ENCODE measurements around the gene RHBDD1. TPM values are rescaled to one million over a fixed set of nuclear protein-coding genes. Genes with fewer than 3 reads are reported as not detected.
"Not testable (repeated sequence)": the region's sequence is repeated elsewhere in the genome, so short reads cannot be mapped to it uniquely, and the experiment has no call there.

The RHBDD1 gene
- total and polyA plus RNA-seq, 2 experiments from 2014 or later = 20.1 to 20.9 TPM

DNA sequence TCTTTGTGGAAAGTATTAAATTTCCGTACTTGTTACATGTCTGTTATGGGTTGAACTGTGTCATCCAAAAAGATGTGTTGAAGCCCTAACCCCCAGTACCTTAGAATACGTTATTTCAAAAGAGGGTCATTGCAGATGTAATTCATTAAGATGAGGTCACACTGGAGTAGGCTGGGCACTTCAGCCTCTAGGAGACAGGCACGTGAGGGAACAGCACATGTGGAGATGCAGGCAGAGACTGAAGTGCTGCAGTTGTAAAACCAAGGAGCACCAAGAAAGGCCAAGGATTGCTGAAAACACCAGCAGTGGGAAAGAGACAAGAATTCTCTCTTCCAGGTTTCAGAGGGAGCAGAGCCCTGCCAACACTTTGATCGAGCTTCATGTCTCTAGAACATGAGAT lies 4.6 kb upstream of the RHBDD1 start:
- H4K20me1 ChIP-seq (ENCODE audit: insufficient read depth, poor library complexity, severe bottlenecking) = no peaks in the 10 kb centered on the region
- no peak overlapping the region for H3K27ac ChIP-seq
- H3K27me3 ChIP-seq = no peaks in the 10 kb centered on the region
- WGBS (ENCODE audit: low lambda C conversion rate, missing lambda C conversion rate) = 78% methylated on average over 4 of the region's 4 CpGs
- peaks cover 4% of the 10 kb centered on the region for H3K79me2 ChIP-seq
- TF ChIP-seq EZH2 (IDR thresholded peaks at IDR 0.05; ENCODE audit: borderline replicate concordance) = no peak
- TF ChIP-seq EZH2phosphoT487 (IDR thresholded peaks at IDR 0.05; ENCODE audit: low read depth, severe bottlenecking, unreplicated experiment) = no peak
- TF ChIP-seq, protein P1, sequence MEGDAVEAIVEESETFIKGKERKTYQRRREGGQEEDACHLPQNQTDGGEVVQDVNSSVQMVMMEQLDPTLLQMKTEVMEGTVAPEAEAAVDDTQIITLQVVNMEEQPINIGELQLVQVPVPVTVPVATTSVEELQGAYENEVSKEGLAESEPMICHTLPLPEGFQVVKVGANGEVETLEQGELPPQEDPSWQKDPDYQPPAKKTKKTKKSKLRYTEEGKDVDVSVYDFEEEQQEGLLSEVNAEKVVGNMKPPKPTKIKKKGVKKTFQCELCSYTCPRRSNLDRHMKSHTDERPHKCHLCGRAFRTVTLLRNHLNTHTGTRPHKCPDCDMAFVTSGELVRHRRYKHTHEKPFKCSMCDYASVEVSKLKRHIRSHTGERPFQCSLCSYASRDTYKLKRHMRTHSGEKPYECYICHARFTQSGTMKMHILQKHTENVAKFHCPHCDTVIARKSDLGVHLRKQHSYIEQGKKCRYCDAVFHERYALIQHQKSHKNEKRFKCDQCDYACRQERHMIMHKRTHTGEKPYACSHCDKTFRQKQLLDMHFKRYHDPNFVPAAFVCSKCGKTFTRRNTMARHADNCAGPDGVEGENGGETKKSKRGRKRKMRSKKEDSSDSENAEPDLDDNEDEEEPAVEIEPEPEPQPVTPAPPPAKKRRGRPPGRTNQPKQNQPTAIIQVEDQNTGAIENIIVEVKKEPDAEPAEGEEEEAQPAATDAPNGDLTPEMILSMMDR (IDR thresholded peaks at IDR 0.05; ENCODE audit: poor library complexity) = no peak
- no peak overlapping the region for H3K4me2 ChIP-seq
- no peaks in the 10 kb centered on the region for H3K36me3 ChIP-seq (replicated peaks; ENCODE audit: insufficient read depth, low read depth)
- H2AFZ ChIP-seq = no peak overlapping the region
- DNase-seq (ENCODE audit: low spot score) = no peak
- H3K9me2 ChIP-seq (replicated peaks; ENCODE audit: insufficient read depth) = no peaks in the 10 kb centered on the region
- no peak overlapping the region for H3K4me3 ChIP-seq
- peaks cover 5% of the 10 kb centered on the region for H3K4me1 ChIP-seq (ENCODE audit: insufficient read depth)
- H3K9me3 ChIP-seq (ENCODE audit: low read depth) = no peaks in the 10 kb centered on the region

DNA sequence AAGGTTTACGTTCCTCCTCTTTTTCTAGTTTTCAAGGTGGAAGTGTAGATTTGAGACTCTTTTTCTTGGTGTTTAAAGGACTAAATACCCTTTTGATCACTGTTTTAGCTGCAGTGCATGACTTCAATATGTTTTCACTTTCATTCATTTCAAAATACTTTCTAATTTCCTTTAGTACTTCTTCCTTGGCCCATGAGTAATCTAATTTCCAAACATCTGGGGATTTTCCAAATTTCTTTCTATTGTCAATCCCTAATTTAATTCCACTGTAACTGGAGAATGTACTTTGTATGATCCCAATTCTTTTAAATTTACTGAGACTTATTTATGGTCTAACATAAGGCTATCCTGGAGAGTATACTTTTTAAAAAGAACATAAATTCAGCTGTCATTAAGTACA lies 3.8 kb upstream of the RHBDD1 start:
- H3K4me3 ChIP-seq = no peak overlapping the region
- 98% methylated on average over 1 of the region's 1 CpG for WGBS (ENCODE audit: low lambda C conversion rate, missing lambda C conversion rate)

DNA sequence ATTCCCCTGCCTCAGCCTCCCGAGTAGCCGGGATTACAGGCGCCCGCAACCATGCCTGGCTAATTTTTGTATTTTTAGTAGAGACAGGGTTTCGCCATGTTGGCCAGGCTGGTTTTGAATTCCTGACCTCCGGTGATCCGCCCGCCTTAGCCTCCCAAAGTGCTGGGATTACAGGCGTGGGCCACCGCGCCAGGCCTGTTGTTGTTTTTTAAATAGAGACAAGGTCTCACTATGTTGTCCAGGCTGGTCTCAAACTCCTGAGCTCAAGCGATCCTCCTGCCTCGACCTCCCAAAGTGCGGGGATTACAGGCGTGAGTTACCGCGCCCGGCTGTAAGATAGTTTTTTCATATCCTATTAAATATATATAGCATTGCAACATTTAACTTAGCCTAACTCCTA lies 974 bp upstream of the RHBDD1 start:
- not testable (repeated sequence) for H4K20me1 ChIP-seq (ENCODE audit: insufficient read depth, poor library complexity, severe bottlenecking); H3K36me3 ChIP-seq (replicated peaks; ENCODE audit: insufficient read depth, low read depth); H3K27ac ChIP-seq; H3K9me3 ChIP-seq (ENCODE audit: low read depth); DNase-seq (ENCODE audit: low spot score); H3K27me3 ChIP-seq; H3K9me2 ChIP-seq (replicated peaks; ENCODE audit: insufficient read depth)
- H3K4me3 ChIP-seq = peak overlapping the region; percentile 28
- 93% methylated on average over 18 of the region's 18 CpGs for WGBS (ENCODE audit: low lambda C conversion rate, missing lambda C conversion rate)
- H3K79me2 ChIP-seq = peaks cover 22% of the 10 kb centered on the region
- H3K4me2 ChIP-seq = peak overlapping the region; percentile 86
- peak overlapping the region; percentile 82 for H2AFZ ChIP-seq
- H3K4me1 ChIP-seq (ENCODE audit: insufficient read depth) = peaks cover 22% of the 10 kb centered on the region

More for the DNA sequence above, 3.8 kb upstream of the RHBDD1 start:
- H3K27me3 ChIP-seq = no peaks in the 10 kb centered on the region
- H3K79me2 ChIP-seq = peaks cover 4% of the 10 kb centered on the region
- no peaks in the 10 kb centered on the region for H3K9me2 ChIP-seq (replicated peaks; ENCODE audit: insufficient read depth)
- no peaks in the 10 kb centered on the region for H4K20me1 ChIP-seq (ENCODE audit: insufficient read depth, poor library complexity, severe bottlenecking)
- no peak overlapping the region for H3K27ac ChIP-seq
- H2AFZ ChIP-seq = no peak overlapping the region
- no peaks in the 10 kb centered on the region for H3K36me3 ChIP-seq (replicated peaks; ENCODE audit: insufficient read depth, low read depth)
- TF ChIP-seq EZH2phosphoT487 (IDR thresholded peaks at IDR 0.05; ENCODE audit: low read depth, severe bottlenecking, unreplicated experiment) (no peak), EZH2 (IDR thresholded peaks at IDR 0.05; ENCODE audit: borderline replicate concordance) (no peak)
- TF ChIP-seq, protein P1 (IDR thresholded peaks at IDR 0.05; ENCODE audit: poor library complexity) = no peak
- no peaks in the 10 kb centered on the region for H3K9me3 ChIP-seq (ENCODE audit: low read depth)
- DNase-seq (ENCODE audit: low spot score) = no peak
- H3K4me1 ChIP-seq (ENCODE audit: insufficient read depth) = peaks cover 9% of the 10 kb centered on the region
- no peak overlapping the region for H3K4me2 ChIP-seq

DNA sequence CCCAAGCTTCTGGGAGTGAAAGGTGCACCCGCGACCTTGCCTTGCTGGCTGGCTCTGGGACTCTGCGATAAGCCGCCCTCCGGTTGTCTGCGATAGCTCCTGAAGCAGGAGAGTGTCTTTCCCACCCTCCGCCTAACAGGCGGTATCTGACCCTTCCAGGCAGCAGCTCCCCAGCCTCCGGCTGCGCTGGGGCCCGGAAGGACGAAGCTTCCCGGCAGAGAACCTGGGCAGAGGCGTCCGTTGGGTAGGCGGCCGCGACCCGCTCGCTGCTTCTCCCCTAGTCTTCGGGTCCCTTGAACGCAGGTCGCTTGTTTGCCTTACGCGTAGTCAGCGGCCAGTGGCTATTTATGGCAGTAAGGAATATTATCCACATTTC lies 446 bp upstream of the RHBDD1 start:
- 12% methylated on average over 26 of the region's 26 CpGs for WGBS (ENCODE audit: low lambda C conversion rate, missing lambda C conversion rate)
- H3K4me1 ChIP-seq (ENCODE audit: insufficient read depth) = peaks cover 22% of the 10 kb centered on the region
- H3K9me3 ChIP-seq (ENCODE audit: low read depth) = no peaks in the 10 kb centered on the region
- peak overlapping the region; percentile 98 for H3K27ac ChIP-seq
- H3K27me3 ChIP-seq = no peaks in the 10 kb centered on the region
- H2AFZ ChIP-seq = peak overlapping the region; percentile 82
- H3K9me2 ChIP-seq (replicated peaks; ENCODE audit: insufficient read depth) = no peaks in the 10 kb centered on the region
- peak overlapping the region; percentile 28 for H3K4me3 ChIP-seq
- peaks cover 22% of the 10 kb centered on the region for H3K79me2 ChIP-seq
- no peaks in the 10 kb centered on the region for H3K36me3 ChIP-seq (replicated peaks; ENCODE audit: insufficient read depth, low read depth)
- H4K20me1 ChIP-seq (ENCODE audit: insufficient read depth, poor library complexity, severe bottlenecking) = no peaks in the 10 kb centered on the region
- peak; percentile 48 for DNase-seq (ENCODE audit: low spot score)
- peak overlapping the region; percentile 86 for H3K4me2 ChIP-seq
- TF ChIP-seq EZH2phosphoT487 (IDR thresholded peaks at IDR 0.05; ENCODE audit: low read depth, severe bottlenecking, unreplicated experiment) = no peak
- TF ChIP-seq, protein P1 (IDR thresholded peaks at IDR 0.05; ENCODE audit: poor library complexity) = no peak
- no peak for TF ChIP-seq EZH2 (IDR thresholded peaks at IDR 0.05; ENCODE audit: borderline replicate concordance)

Data from hepatocyte (in vitro differentiated cells).